Activated T-cell treated with anti-CD3 and anti-CD28 coated beads for 48 hours (primary cell): ENCODE data around the gene ZBTB7C.

Experiments used
- DNase-seq: peaks from one replicate; pipeline ENCODE4 v3.0.0-alpha.2; 2020; ENCODE audit warnings: low read depth

ZBTB7C gene

GRCh38 chr18:47990981-47991380 is 418.2 kb downstream of the ZBTB7C start:
- no peak for DNase-seq

GRCh38 chr18:47987388-47987699 is 421.8 kb downstream of the ZBTB7C start:
- DNase-seq, result no peak

GRCh38 chr18:47986620-47987387 is 422.4 kb downstream of the ZBTB7C start:
- DNase-seq, result no peak

- no peak for DNase-seq
These were observed 423.3 kb downstream of the ZBTB7C start for GRCh38 chr18:47985866-47986265.

GRCh38 chr18:47984991-47985390 is 424.2 kb downstream of the ZBTB7C start:
- no peak for DNase-seq

- no peak for DNase-seq
These were observed 425.2 kb downstream of the ZBTB7C start for GRCh38 chr18:47983946-47984345.

GRCh38 chr18:47983055-47983454 is 426.1 kb downstream of the ZBTB7C start:
- no peak for DNase-seq

GRCh38 chr18:47981830-47982229 is 427.4 kb downstream of the ZBTB7C start:
- DNase-seq, result no peak

GRCh38 chr18:47981320-47981719 is 427.9 kb downstream of the ZBTB7C start:
- no peak for DNase-seq

- no peak for DNase-seq
These were observed 429.5 kb downstream of the ZBTB7C start for GRCh38 chr18:47979611-47980200.

- DNase-seq, result no peak
These were observed 430.6 kb downstream of the ZBTB7C start for GRCh38 chr18:47978603-47979002.

- no peak for DNase-seq
These were observed 431.0 kb downstream of the ZBTB7C start for GRCh38 chr18:47978141-47978540.
